OCI-M1 (cell line): ENCODE results near the gene CHRNA9.

Experiments used
- DNase-seq: peaks from one replicate; lab custom pipeline; 2025; lab: John Stamatoyannopoulos, UW

The CHRNA9 gene

DNA sequence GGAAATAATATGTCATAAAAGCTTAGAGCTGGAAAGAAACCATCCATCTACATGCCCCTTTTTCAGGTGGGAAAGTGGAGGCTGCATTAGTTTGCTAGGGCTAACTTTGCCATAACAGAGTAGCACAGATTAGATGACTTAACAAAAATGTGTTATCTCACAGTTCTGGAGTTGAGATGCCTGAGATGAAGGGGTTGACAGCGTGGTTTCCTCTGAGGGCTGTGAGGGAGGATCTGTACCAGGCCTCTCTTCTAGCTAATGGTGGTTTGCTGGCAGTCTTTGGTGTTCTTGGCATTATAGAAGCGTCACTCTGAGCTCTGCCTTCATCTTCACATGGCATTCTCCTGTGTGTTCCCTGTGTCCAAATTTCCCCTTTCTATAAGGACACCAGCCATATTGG lies 2.4 kb downstream of the CHRNA9 start:
- no peak for DNase-seq

DNA sequence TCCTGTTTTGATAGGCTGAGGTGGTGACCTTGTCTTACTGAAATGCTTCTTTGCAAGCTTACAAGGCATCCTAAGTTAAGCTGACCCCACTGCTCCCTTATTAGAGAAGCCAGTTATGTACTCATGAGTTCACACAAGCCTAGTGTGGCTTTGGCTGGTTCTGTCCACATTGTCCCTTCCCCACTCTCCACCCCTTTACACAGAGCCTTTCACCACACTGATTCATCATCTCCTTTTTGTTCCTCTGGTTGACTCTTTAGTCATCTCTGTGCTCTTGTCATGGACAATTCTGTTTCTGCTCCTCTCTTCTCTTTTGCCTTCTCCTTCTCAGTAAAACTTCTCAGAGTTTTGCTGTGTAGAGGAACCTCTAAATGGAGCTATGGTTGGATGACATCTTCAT lies 4.9 kb downstream of the CHRNA9 start:
- DNase-seq: no peak

DNA sequence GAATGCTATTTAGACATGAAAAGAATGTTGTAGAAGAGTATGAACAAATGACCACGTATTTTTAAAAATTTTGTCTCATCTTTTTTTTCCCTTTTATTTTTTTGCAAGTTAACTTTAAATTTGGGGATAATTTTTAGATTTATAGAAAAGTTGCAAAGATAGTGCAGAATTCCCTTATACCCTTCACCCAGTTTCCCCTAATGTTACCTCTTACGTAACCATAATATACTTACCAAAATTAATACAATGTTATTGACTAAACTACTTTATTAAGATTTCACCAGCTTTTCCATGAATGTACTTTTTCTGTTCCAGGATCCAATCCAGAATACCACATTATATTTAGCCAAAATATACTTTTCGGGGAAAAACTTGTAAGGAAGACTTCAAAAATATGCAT lies 12.3 kb downstream of the CHRNA9 start:
- DNase-seq: no peak

DNA sequence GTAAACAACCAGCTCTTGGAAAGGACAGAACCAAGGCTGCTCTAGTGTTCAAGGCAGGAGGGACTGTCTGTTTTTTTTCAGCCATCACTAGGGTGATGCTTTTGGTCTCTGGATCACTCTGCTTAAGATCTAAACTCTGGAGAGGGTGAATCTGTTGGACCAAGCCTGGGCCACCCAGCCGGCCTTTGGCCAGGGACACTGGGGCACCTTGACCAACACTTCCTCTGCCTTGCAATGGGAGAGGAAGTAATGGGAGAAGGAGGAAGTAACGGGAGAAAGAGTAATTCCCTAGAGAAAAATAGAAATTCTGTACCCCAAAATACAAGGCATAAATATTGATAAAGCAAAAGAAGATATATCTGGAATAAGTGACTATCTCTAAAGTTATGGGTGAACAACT lies 12.9 kb downstream of the CHRNA9 start:
- DNase-seq: no peak

DNA sequence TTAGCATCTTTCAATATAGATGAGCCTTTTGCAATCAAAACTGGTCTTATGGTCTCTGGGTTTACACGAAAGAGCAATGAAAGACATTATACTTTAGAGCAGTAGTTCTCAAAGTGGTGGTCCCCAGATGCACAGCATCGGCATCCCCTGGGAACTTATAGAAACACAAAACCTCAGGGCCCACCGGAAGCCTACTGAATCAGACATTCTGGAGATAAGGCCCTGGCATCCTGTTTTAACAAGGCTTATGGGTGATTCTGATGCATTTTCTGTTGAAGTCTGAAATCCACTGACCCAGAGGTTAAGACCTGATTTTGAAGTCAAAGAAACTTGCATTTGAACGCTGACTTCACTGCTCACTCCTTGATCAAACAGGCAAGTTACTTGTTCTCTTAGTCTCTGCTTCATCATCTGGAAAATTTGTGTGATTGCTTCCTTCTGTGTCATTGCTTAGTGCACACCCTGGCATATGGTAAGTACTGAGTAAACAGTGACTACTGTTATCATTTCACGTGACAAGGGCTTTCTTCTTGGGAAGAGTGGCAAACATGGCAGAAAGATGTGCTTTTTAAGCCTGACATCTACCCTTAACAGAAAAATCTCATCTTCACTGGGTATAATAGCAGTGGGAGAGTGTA lies 14.5 kb downstream of the CHRNA9 start:
- no peak for DNase-seq

DNA sequence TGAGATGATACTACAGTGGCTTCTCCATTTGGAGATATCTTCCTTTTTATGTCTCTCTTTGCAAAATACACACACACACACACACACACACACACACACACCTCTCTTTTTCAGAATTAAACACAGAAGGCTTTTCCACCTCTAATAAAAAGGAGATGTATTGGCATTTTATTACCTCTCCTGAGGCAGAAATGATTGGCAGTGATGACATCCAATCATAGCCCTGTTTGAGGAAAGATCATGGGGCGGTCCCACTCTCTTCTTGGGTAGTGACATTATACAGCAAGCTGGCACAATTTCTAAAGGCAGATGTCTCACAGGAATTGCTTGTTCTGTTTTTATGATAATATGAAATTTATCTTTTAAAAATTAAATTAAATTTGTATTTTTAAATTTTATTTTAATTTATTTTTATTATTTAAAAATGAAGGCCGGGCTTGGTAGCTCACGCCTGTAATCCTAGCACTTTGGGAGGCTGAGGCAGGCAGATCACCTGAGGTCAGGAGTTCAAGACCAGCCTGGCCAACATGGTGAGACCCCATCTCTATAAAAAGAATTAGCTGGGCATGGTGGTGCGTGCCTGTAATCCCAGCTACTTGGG lies 15.6 kb downstream of the CHRNA9 start:
- no peak for DNase-seq

DNA sequence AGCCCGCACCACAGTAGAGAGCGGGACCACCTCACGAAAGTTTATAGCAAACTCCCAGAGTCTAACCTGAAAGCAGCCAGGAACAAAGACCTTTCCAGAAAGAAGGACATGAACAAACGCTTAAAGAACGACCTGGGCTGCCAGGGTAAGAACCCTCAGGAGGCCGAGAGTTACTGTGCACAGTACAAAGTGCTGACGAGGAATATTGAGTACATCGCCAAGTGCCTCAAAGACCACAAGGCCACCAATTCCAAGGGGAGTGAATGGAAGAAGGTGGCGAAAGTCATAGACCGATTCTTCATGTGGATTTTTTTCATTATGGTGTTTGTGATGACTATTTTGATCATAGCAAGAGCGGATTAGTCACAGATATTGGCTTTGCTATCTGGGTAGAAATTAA lies 19.0 kb downstream of the CHRNA9 start:
- no peak for DNase-seq

DNA sequence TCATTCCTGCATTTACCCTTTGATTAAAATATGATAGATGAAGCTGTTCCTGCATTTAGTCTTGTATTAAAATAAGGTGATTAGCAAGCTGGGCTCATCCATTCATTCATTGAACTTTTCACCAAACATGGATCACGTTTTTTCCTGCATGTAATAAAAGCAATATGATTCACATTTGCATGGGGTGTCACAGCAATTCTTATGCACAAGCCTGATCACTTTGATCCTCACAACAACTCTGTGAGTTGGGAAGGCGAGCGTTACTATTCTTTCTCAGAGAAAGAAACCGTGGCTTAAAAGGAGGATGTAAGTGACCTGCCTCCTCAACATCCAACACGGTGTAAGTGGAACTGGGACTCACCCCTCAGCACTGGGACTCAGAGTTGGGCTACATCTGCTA lies 20.0 kb downstream of the CHRNA9 start:
- no peak for DNase-seq

DNA sequence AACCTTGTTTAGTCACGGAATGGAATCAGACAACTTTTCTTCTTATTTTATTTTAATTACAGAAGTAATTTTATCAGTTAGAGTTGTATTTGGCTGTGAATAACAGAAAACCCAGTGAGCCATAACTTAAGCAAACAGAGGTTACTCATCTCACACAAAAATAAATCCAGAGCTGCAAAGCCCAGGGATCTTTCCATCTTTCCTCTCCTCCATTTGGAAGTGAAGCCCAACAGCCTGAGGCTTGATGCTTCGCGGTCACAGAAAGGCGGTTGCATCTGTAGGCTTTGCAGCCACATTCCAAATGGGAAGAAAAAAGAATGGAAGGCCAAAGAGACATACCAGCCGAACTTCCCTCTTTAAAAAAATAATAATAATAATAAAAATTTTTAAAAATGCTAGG lies 22.6 kb downstream of the CHRNA9 start:
- no peak for DNase-seq

DNA sequence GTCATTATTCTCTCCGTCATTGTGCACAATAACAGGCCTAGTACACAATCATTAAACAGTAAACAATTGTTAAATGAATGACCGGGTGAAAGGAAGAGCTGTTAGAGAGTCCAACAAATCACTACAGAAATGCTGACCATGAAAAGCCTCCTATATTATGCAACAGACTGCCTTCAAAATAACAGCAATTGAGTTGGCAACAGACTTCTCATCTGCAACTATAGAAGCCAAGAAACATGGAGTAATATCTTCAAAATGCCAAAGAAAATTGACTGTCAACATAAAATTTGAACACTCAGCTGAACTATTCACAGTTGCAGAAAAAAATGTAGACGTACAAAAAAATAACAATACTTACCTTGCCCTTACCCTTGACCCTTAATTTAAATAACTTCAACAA lies 26.2 kb downstream of the CHRNA9 start:
- no peak for DNase-seq

DNA sequence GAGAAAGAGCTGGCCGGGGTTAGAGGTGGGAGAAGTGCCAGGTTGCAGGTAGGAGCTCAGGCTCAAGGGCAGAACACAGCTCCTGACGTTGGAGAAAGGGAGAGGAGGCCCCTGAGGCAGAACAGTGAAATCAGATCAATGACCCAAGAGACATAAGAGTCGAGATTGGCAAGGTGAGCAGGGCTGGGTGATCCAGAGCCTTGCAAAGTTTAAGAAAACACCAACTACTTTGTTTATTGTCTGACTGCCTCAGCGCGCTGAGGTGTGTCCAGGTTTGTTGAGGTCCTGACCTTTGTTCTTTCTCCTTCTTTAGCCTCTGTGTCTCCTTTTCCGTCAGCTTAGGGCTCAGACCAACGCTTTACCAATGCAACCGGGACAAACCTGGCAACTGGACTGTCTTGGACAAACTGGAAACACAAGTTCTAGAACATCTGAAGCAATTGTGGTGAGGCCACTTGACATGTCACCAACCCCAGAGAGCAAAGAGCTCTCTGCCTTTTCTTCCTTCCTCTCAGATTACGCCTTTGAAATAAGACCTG lies 28.3 kb downstream of the CHRNA9 start:
- DNase-seq: no peak

DNA sequence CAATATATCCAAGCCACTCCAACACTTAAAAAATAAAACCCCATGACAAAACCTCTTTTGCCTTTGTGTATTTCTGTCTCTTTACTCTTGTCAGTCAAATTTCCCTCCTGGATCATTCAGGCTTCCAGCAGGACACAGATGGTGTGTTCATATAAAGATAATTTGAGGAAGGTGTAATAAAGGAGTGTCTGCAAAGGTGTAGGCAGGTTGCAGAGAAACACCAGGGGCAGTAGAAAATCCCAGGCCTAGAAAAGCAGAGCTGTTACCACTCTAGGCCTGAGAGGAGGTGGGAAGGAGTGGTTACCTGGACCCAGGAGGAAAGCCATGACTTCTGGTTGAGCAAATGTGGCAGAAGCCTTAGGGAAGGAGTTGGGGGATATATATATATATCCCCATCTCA lies 28.8 kb downstream of the CHRNA9 start:
- DNase-seq: no peak

DNA sequence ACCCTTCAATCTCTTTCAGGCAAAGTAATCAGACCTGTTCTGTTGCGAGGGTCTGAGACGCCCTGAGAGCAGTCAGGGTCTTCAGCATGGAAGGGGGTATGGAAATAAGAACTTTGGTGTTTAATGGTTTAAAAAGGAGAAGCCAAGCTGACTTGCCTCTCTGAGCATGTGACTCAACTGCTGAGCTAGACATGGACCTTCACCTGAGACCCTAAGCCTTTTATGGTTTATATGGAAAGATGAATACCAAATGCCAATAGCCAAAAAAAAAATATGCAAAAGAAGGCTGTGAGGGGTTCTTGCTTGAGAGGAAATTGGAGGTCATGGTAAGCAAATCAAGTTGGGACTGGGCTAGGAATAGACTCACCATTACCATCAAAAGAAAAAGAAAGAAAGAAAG lies 30.6 kb downstream of the CHRNA9 start:
- DNase-seq: no peak

DNA sequence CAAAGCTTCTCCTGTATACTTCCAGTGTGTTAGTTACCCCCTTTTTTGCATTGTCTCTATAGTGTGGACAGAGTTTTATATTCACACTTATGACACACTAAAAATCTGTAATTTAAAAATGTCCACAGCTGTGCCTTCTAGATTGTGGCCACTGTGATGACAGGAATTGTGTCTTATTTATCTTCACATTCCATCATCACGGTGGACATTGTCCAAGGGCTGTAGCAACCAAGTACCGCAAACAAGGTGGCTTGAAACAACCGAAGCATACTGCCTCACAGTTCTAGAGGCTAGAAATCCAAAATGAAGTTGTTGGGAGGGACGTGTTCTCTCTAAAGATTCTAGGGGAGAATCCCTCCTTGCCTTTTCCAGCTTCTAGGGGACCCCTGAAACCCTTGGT lies 32.3 kb downstream of the CHRNA9 start:
- no peak for DNase-seq

DNA sequence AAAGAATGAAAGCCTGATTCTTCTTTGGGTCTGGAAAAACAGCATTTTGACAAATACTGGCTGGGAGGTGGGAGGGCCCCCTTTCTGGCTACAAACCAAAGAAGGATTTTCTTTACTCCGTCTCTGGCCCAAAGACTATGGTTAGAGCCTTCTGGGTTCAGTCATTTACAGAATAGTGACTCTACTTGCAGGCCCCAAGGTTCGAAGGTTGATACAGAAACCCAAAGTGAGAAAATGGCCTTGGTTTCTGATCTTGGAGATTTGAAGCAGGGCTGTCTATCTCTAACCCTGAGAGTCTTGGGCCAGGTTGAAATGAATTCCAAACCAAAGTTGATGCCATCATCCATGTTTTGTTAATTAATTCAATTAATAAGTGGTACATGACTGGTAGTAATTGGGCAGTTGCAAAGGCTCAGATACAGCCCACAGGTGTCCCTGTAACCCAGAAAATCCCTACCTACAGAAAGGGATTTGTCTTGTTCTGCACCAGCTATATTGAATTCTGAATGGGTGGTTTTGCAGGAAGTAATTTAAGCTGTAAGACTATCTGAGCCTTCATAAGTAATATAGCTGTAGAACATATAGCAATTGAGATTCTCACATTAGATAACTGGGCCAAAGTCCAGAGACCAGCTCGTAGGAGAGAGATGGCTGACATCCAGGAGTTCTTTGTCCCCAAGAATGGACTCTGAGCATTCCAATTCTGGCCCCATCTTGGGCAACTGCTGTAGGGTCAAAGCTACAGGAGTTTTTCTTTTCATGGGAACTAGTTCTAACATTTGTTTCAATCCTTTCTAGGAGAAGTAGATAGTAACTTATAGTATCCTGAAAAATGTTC lies 34.5 kb downstream of the CHRNA9 start:
- no peak for DNase-seq

DNA sequence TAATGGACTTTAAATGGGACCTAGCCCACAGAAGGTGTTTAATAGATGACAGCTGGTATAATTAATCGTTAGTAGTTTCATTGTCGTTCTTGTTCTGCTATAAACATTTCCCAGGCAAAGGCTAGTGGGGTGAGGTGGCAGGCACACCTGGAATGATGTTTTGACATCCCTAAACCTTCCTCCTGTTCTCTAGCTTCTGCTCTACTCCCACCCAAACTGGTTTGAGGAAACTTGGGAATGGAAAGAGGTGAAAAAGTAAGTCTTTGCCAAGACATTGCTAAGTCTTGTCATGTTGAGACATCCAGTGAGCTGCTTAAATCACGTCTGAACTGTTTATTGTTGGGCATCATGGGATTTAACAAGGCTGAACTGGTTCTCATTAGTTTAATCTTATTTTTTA lies 37.5 kb downstream of the CHRNA9 start:
- no peak for DNase-seq

DNA sequence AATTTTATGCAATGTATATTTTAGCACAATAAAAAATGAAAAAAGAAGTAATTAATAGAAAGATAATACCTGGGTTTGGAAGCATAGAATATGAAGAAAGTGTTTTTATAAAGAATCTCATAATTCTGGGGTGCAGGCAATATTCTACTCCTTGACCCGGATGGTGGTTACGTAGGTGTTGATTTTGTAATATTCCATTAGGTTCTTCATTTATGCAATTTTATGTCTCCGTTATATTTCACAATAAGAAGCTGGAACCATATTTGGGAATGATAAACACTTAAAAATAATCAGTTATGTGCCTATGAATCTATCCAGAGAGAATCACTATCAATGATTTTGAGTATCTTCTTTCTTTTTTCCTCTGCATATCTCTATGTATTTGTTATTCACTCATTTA lies 38.5 kb downstream of the CHRNA9 start:
- no peak for DNase-seq

DNA sequence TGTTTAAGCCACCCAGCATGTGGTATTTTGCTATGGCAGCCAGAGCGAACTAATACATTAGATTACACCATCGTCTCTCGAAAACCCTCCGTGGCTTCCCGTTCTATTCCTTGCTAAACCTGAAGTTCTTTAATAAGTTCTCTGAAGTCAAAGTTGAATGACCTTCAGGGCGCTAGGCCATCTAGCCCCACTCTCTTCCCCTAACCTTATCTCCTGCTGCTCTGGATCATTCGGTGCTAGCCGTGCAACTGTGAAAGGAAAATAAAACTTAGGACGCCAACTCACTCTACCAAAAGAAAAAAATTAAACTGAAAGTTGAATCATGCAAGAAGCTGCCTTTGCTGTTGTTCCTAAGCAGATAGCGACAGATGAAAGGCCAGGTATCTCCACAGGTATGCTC lies 40.0 kb downstream of the CHRNA9 start:
- DNase-seq: no peak

DNA sequence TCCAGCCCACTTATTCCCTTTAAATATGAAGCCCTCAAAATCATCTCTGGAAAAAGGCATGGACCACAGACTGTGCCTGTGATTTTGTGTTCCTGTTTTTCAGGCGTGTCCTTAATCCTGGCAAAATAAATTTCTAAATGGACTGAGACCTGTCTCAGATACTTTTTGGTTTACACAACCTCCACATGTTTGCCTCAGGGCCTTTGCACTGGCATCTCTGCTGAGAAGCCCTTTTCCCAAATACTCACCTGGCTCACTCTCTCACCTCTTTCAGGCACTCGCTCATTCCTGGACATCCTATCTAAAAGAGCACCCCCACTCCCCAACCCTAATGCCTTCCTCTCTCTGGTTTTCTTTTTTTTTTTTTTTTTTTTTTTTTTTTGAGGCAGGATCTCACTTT lies 40.5 kb downstream of the CHRNA9 start:
- DNase-seq: no peak

DNA sequence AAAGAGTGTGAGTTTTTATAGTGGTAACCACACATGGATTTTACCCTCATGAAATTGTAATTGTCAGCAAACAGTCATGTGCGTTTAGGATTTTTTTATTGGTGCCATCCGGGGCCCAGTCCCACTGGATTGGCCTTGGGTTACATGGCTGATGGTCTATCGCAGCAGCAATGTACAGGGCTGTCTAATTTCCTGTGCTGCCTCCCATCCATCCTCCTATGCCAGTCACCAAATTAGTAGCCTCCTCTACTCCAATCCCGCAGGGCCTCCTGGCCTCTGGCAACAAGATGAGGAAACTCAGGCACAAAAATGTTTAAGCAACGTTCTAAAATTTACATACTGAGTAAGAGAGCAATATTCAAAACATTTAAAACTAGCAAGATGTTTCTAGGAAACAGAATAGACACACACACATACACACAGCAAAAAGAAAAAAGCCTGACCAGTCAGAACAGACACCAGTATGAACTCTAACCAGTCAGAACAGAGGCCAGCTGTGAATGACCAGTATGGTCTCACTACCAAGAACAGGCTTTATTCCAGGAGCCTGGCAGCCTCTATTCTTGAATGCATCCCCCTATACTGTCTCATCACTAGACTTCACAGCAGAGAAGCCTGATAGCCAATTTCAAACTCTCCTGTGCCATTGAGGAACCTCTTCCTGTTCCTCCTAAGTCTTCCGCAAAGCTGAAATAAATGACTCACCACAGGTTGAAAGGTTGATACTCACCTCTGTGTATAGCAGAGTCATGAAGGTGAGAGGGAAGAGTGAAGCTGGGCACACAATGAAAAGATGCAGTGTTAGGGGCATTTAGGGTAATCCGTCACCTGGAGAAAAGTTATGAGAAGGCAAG lies 42.6 kb downstream of the CHRNA9 start:
- no peak for DNase-seq

DNA sequence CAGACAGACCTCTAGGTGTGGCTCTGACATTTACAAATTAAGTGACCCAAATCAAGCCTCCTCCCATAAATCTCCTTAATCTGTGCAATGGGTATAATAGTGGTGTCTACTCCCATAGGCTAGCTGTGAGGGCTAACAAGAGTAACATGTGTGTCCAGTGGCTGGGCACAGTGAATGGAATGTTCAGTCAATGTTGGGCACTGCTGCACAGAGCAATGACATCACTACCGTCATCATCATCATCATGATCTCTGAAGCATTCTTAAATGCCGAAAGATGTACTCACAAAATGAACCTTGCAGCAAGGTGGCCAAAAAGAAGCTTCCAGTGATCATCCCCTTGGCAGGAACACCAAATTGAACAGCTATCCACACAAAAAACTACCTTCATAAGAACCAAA lies 43.5 kb downstream of the CHRNA9 start:
- no peak for DNase-seq

DNA sequence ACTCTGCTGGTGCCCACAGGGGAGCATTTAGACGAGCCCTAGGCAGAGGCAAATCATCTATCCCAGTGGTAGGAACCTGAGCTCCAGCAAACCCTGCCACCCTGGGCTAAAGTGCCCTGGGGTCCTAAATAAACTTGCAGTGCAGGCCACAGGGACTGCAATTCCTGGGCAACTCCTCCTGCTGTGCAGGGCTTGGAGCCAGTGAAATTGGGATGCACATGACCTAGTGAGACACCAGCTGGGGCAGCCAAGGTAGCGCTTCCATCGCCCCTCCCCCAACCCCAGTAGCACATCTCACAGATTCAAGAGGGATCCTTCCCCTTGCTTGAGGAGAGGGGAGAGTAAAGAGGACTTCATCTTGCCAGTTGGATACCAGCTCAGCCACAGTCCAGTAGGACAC lies 44.1 kb downstream of the CHRNA9 start:
- no peak for DNase-seq
